GM21526 (cell line): Measurements from ENCODE around the gene SMIM22.
A peak's percentile ranks its signal among the peaks of the same experiment; 100 is the strongest.
"Not testable (repeated sequence)": the region's sequence is repeated elsewhere in the genome, so short reads cannot be mapped to it uniquely, and the experiment has no call there.

Source experiments
- ATAC-seq: cut with Tn5 transposase; IDR thresholded peaks from one replicate; pipeline ENCODE4 v1.9.1; 2021; ENCODE audit warnings: moderate library complexity; ENCODE audit not compliant: unreplicated experiment, low FRiP score

Gene SMIM22

GRCh38 chr16:4768549-4769305 lies 26.4 kb upstream of the SMIM22 start:
- ATAC-seq, result peak; percentile 58

GRCh38 chr16:4769306-4769638 lies 25.9 kb upstream of the SMIM22 start:
- no peak for ATAC-seq

- no peak for ATAC-seq
These were observed 23.5 kb upstream of the SMIM22 start for GRCh38 chr16:4771646-4772045.

GRCh38 chr16:4772351-4772750 lies 22.8 kb upstream of the SMIM22 start:
- no peak for ATAC-seq

DNA sequence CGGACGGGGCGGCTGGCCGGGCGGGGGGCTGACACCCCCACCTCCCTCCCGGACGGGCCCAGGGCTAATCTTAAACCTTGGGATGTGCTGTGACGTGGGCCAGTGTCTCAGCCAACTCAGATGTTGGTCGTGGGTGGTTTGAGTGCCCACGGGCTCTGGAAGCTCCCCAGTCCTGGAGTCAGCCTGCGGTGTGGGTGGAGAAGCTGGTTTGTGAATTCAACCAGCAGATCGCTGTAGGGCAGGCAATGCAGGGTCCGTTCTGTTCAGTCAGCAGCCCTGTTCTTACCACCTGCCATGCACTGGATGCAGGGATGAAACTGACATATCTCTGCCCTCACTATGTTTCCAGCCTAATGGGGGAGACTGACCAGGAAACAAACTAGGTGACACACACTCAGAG lies 20.2 kb upstream of the SMIM22 start:
- no peak for ATAC-seq

GRCh38 chr16:4776141-4776705 lies 18.9 kb upstream of the SMIM22 start:
- ATAC-seq, result no peak

- ATAC-seq, result no peak
These were observed 17.7 kb upstream of the SMIM22 start for GRCh38 chr16:4777339-4778049.

DNA sequence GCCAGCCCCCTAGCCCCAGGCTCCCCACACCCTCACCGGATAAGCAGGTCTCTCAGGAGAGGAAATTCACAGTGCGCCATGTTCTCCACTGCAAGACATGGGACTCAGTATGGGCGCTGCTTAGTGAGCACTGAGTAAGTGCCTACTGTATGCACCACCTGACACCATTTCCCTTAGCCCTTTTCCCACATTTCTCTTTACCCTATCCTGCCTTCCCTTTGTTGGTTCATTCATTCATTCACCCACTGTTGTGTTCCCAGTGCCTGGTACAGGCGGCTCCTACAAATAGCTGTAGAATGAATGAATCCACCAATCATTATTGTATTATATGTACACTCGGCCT lies 17.1 kb upstream of the SMIM22 start:
- no peak for ATAC-seq

GRCh38 chr16:4780235-4780634 lies 14.9 kb upstream of the SMIM22 start:
- no peak for ATAC-seq

DNA sequence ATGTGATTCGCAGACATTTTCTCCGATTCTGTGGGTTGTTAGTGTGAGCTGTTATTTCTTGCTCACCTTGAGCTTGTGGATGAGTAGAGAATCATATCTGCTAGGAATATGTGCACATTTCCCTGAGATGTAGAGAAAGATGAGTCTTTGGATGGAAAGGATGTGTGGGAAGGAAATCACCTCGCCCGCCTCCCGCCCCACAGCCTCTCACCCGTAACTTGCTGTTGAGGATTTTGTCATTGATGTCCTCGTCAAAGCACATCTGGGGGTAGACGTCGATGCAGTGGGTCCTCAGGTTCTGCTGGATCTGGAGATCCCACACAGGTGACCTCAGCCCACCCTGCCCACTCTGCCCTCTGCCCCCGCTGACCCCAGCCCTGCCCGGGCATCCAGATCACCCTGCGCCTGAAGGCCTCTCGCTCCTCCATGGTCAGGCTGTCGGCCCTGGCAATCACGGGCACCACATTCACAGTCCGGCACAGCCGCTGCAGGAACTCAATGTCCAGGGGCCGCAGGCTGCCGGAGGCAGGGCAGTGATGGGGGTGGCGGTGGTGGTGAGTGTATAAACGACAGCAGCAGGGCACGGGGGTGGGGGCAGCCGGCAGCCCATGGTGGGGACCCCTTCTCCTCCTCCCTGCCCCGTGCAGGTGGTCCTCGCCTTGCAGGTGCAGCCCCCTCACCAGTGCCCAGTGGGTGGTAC lies 11.8 kb upstream of the SMIM22 start:
- ATAC-seq, result no peak

DNA sequence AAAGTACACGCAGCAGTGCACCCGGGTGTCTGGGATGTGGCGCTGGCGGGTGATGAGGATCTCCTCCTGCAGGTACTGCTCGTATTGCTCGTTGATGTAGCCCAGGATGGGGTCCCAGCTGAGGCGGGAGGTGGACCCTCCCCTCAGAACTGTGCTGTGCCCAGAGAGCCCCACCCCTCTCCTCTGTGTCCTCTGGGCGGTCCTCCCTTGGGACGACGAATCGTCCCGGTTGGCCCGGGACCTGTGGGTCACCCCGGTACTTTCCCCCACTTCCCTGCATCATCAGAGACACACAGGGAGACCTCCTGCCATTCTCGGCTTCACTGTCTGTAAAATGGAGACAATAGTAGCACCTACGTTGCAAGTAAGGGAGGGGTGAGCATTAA lies 11.2 kb upstream of the SMIM22 start:
- no peak for ATAC-seq

DNA sequence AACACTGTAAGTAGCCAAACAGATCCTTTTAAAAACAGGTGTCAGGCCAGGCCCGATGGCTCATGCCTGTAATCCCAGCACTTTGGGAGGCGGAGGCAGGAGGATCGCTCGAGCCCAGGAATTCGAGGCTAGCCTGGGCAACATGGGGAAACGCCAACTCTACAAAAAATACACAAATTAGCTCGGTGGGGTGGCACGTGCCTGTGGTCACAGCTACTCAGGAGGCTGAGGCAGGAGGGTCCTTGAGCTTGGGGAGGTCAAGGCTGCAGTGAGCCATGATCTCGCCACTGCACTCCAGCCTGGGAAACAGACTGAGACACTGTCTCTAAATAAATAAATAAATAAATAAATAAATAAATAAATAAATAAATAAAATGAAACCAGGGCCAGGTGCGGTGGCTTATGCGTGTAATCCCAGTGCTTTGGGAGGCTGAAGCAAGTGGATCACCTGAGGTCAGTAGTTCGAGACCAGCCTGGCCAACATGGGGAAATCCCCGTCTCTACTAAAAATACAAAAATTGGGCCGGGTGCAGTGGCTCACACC lies 10.7 kb upstream of the SMIM22 start:
- ATAC-seq, result not testable (repeated sequence)

GRCh38 chr16:4785758-4786433 lies 9.3 kb upstream of the SMIM22 start:
- no peak for ATAC-seq

DNA sequence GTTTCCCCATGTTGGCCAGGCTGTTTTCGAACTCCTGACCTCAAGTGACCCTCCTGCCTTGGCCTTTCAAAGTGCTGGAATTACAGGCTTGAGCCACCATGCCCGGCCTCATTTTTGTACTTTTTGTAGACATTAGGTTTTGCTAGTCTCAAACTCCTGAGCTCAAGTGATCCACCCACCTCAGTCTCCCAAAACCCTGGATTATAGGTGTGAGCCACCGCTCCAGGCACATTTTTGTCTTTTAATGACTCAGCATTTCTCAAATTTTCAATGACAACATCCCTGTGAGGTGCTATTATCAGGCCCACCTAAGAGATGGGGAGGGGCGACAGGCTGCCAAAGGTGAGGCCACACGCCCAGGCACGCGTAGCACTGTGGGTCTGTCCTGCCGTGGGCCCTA lies 8.1 kb upstream of the SMIM22 start:
- ATAC-seq, result no peak

GRCh38 chr16:4787627-4788482 lies 7.3 kb upstream of the SMIM22 start, which contains the start of gene SEPTIN12:
SEPTIN12 (minus strand) TSS chr16:4788345; CDS start chr16:4787645, 700 bp downstream.
- no peak for ATAC-seq

DNA sequence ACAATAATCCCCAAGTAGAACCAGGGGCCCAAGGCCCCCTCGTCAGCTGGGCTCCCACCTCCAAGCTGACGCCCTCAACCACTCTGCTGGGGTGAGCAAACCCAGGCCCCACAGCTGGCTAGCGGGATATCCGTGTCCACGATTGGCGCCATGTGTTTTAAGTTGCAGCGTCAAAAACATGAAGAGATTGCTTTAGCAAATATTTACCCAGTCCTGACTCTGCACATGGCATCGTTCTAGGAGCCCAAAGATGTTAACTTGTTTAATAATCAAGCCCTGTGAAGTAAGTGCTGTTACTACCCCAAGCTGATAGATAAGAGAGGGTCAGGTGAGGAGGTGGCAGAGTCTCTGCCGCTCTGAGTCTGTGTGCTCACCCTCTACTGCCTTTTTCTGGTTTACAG lies 6.7 kb upstream of the SMIM22 start:
- no peak for ATAC-seq

- no peak for ATAC-seq
These were observed 6.3 kb upstream of the SMIM22 start for GRCh38 chr16:4788910-4789309.

DNA sequence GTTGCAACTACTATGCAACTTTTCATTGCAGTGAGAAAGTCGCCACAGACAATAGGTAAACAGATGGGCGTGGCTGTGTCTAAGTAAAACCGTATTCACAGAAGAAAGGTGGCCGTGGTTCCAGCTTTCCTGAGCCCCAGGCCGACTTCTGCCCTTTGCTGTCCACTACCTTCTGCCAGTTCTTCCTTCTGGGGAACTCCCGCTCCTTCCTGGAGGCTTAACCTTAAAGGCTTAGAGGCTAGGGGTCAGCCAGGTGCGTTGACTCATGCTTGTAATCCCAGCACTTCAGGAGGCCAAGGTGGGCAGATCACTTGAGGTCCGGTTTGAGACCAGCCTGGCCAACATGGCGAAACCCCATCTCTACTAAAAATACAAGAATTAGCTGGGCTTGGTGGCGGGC lies 4.9 kb upstream of the SMIM22 start:
- ATAC-seq, result no peak

GRCh38 chr16:4790871-4791270 lies 4.3 kb upstream of the SMIM22 start:
- no peak for ATAC-seq
